RCC 7860 (cell line): ENCODE data around the gene KLHL17.
"Not testable (repeated sequence)": the region's sequence is repeated elsewhere in the genome, so short reads cannot be mapped to it uniquely, and the experiment has no call there.

ENCODE experiments used
- DNase-seq: peaks from one replicate; pipeline ENCODE4 v3.0.0-alpha.2; 2015; ENCODE audit warnings: low spot score
- FAIRE-seq: peaks from 2 replicates; lab custom pipeline; 2012; peaks lifted over from hg19 to GRCh38; lab: Jason Lieb, UNC

KLHL17 gene

DNA sequence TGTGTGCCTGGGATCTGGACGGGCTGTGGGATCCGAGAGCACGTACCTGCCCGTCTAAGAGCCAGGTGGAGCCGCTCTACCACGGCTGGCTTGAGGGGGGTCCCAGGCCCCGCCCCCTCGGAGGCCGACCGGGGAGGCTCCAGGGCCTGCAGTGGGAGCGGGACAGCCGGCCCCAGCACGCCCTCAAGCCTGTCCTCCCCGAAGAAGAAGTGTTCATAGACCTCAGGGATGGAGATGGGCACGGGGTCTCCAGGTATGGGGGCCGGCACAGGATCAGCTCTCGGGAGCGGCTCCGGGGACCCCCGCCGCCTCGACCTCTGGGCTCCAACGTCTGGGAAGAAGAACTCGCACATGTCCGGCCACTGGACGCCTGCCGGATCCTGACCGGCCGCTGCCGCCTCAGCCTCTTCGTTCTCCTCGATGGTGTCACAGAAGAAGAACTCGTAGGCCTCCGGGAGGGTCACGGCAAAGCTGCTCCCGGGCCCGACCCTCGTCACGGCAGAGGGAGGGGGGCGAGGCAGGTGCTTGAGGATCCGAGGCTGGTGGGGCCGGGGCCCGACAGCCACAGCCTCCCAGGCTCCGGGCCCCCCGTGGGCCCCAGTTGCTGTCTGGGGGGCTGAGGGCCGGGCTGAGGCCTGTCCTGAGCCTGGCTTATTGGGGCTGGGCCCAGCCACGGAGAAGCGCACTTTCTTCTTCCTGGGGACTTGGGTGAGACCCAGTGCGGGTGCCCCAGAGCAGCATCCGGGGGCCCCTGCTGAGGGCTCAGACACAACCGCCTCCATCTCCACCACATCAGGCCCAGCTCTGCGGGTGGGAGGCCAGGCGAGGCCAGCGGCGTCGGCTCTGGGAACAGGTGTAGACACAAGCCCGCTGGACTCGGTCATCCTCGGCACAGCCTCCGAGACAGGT lies 18.7 kb downstream of the KLHL17 start:
- DNase-seq (no peak), FAIRE-seq (no peak)

- no peak for FAIRE-seq
Measured at GRCh38 chr1:979744-980072, 19.3 kb downstream of the KLHL17 start.

DNA sequence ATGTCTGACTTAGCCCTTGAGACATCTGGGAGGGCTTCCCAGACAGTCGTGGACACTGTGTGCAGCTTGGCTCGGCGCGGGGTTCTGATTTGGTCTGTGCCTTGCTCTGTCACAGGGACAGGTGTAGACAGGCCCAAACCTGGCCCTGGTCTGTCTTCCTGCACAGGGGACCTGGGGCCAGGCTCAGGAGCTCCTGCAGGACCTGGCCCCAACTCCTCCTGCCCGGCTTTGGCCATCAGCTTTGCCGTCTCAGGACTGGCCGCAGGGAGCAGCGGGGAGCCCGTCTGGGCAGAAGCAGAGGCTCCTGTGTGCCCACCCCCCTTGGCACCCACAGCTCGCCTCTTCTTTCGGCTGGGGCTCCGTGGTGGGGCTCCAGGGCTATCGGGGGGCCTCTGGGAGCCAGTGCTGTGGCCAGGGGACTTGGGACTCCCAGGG lies 19.8 kb downstream of the KLHL17 start:
- FAIRE-seq (no peak), DNase-seq (no peak)

More at GRCh38 chr1:979744-980072, 19.3 kb downstream of the KLHL17 start:
- DNase-seq, result no peak

DNA sequence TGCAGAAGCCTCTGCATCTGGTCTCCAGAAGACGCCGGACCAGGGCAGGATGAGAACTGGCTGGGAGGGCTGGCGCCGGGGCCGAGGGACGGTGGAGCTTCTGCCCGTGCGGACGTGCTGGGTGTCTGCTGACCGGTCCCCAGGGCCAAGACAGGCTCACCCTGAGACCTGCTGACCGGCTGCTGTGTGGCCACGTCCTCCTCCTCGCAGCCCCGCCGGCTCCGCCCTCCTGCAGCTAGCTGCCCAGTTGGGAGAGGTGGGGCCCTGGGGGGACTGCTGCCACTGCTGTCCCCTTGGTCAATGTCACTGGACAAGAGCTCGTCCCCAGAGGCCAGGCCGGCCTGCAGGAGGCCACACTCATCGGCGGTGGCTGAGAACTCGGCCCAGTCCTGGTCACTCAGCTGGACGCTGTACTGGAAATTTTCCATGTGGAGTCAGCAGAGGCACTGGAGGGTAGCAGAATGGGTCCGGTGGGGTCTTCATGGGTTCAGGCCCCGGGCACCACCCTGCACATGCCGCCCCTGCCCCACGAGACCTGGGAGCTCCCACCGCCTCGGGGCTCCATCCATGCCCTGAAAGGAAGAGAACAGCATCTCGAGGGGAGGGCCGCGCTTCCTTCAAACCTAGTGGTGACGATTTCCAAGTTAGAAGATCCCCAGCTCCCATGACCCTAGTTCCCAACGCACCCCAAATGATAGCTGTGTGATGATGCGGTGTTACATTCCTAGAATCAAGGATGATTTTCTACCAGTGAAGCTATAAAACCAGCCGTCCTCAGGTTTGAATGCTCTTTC lies 20.4 kb downstream of the KLHL17 start:
- no peak for DNase-seq
- no peak for FAIRE-seq

- DNase-seq (no peak), FAIRE-seq (no peak)
Measured at GRCh38 chr1:981491-981954, 21.1 kb downstream of the KLHL17 start.

- DNase-seq (no peak), FAIRE-seq (no peak)
Measured at GRCh38 chr1:981955-982558, 21.7 kb downstream of the KLHL17 start, which contains the start of gene PERM1. TSS of gene PERM1 (minus strand) at chr1:982093. CDS start at chr1:981029, 1,064 bp downstream.

DNA sequence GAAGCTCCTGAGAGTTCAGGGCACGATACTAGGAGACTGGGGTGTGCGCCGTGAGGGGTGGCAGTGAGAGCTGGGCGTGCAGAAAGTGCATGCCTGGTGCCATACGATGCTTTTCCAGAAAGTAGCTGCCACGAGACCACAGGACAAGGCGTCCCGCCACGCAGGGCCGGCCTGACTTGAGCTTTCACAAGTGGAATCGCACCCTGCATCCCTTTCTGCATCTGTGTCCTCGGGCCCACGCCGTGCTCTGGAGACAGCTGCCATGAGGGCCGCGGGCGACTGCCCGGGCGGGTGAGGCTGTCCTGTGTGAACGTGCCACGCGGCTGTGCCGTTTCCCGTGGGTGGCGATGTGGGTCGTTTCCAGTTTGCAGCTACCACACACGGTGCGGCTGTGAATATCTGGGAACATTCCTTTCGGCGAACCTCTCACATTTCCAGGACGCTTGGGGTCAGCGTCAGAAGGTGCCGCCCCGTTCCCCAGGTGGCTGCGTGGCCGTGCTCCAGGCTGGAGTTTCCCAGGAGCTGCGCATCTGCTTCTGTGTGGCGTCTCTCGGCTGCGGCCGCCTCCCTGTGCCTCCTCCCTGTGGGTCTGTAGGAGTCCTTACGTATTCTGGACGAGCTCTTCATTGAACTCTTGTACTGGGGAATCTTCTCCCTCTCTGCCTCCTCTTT lies 22.5 kb downstream of the KLHL17 start:
- no peak for FAIRE-seq
- no peak for DNase-seq

- DNase-seq, result peak; percentile 5
- no peak for FAIRE-seq
Measured at GRCh38 chr1:983798-984475, 23.6 kb downstream of the KLHL17 start.

- no peak for DNase-seq
- FAIRE-seq, result no peak
Measured at GRCh38 chr1:984476-984814, 24.1 kb downstream of the KLHL17 start.

GRCh38 chr1:985126-985525 lies 24.7 kb downstream of the KLHL17 start:
- FAIRE-seq (no peak), DNase-seq (no peak)

GRCh38 chr1:988061-988460 lies 27.7 kb downstream of the KLHL17 start:
- FAIRE-seq, DNase-seq: not testable (repeated sequence)

- not testable (repeated sequence) for FAIRE-seq, DNase-seq
Measured at GRCh38 chr1:991275-991674, 30.9 kb downstream of the KLHL17 start.

DNA sequence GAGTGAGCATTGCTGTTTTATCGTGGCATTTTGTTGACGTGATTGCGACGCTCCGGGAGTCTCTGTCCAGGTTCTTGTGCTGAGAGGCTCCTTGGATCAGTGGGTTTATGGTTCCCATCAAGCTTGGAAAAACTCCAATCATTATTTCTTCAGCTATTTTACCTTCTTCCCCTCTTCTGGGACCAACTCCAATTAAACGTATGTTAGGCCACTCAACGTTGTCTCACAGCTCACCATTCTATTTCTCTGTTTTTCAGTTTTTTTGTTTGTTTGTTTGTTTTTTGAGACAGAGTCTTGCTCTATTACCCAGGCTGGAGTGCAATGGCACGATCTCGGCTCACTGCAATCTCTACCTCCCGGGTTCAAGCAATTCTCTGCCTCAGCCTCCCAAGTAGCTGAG lies 31.5 kb downstream of the KLHL17 start:
- DNase-seq, result no peak
- FAIRE-seq, result no peak

- no peak for DNase-seq
- FAIRE-seq, result no peak
Measured at GRCh38 chr1:992362-992761, 32.0 kb downstream of the KLHL17 start.

GRCh38 chr1:993379-993995 lies 33.1 kb downstream of the KLHL17 start:
- FAIRE-seq, result no peak
- no peak for DNase-seq

DNA sequence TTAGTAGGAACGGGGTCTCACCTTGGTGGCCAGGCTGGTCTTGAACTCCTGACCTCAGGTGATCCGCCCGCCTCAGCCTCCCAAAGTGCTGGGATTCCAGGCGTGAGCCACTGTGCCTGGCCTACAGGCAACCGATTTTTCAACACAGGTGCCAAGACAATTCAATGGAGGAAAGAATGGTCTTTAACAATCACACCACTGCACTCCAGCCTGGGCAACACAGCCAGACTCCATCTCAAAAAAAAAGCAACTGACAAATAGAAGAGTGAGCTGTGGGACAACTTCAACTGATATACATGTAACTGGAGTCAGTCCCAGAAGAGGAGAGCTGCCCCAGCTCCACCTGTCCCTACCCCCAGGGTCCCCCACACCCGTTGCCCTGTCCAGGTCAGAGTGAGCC lies 34.2 kb downstream of the KLHL17 start:
- not testable (repeated sequence) for FAIRE-seq, DNase-seq

DNA sequence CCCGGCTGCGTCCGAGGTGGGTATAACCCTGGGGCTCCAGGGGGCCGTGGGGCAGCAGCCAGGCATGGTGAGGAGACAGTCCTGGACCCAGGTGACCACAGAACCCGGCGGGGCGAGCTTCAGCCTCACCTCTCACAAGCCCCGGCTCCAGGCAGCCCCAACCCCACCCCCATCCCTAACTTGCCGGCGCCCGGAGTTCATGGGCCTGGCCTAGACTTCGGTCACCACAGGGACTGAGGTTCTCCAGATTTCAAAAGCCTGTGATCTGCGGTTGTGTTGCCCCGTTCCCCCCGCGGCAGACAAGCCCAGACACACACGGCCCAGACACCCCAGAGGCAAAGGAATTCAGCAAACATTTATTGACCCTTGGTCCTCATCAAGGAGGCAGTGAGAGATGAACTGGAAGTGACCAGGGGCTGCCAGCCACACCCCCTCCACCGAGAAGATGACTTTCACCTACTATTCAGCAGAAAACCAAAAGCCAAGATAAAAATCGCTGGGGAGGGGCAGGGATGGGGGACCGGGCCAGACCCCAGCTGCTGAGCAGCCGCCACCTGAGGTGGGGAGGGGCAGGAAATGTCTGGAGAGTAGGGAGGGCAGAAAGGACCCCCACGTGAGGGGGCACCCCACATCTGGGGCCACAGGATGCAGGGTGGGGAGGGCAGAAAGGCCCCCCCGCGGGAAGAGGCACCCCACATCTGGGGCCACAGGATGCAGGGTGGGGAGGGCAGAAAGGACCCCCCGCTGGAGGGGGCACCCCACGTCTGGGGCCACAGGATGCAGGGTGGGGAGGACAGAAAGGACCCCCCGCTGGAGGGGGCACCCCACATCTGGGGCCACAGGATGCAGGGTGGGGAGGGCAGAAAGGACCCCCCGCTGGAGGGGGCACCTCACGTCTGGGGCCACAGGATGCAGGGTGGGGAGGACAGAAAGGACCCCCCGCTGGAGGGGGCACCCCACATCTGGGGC lies 35.6 kb downstream of the KLHL17 start:
- DNase-seq (no peak), FAIRE-seq (no peak)

- FAIRE-seq, result no peak
- no peak for DNase-seq
Measured at GRCh38 chr1:996851-997712, 36.7 kb downstream of the KLHL17 start.
